Measurements from ENCODE around the gene ZSWIM1.
"Not testable (repeated sequence)": the region's sequence is repeated elsewhere in the genome, so short reads cannot be mapped to it uniquely, and the experiment has no call there.

Gene ZSWIM1

GRCh38 chr20:45890077-45890984, 9.3 kb downstream of the ZSWIM1 start:
- DNase-seq (ENCODE audit: low spot score), result peak; percentile 78

- DNase-seq (ENCODE audit: low spot score), result peak; percentile 94
Measured at GRCh38 chr20:45890985-45891983, 10.3 kb downstream of the ZSWIM1 start, which contains the start of the genes CTSA and NEURL2. CTSA (plus strand) TSS chr20:45891335; CDS start chr20:45891569, 234 bp downstream. NEURL2 (minus strand) TSS chr20:45891208; CDS start chr20:45890991, 217 bp downstream.

- DNase-seq (ENCODE audit: low spot score), result peak; percentile 68
Measured at GRCh38 chr20:45892049-45892825, 11.2 kb downstream of the ZSWIM1 start.

GRCh38 chr20:45892828-45893500, 11.9 kb downstream of the ZSWIM1 start:
- no peak for DNase-seq (ENCODE audit: low spot score)

- DNase-seq (ENCODE audit: low spot score), result no peak
Measured at GRCh38 chr20:45893831-45894230, 12.8 kb downstream of the ZSWIM1 start.

- DNase-seq (ENCODE audit: low spot score), result no peak
Measured at GRCh38 chr20:45894797-45895196, 13.8 kb downstream of the ZSWIM1 start.

GRCh38 chr20:45896641-45897161, 15.7 kb downstream of the ZSWIM1 start:
- DNase-seq (ENCODE audit: low spot score), result no peak

GRCh38 chr20:45897289-45897688, 16.3 kb downstream of the ZSWIM1 start:
- no peak for DNase-seq (ENCODE audit: low spot score)

GRCh38 chr20:45897692-45898091, 16.7 kb downstream of the ZSWIM1 start:
- no peak for DNase-seq (ENCODE audit: low spot score)

GRCh38 chr20:45898285-45898684, 17.3 kb downstream of the ZSWIM1 start:
- DNase-seq (ENCODE audit: low spot score), result no peak

- no peak for DNase-seq (ENCODE audit: low spot score)
Measured at GRCh38 chr20:45899046-45899835, 18.2 kb downstream of the ZSWIM1 start.

- DNase-seq (ENCODE audit: low spot score), result not testable (repeated sequence)
Measured at GRCh38 chr20:45901332-45901731, 20.3 kb downstream of the ZSWIM1 start.

- no peak for DNase-seq (ENCODE audit: low spot score)
Measured at GRCh38 chr20:45902199-45902701, 21.2 kb downstream of the ZSWIM1 start.

GRCh38 chr20:45904583-45905504, 23.8 kb downstream of the ZSWIM1 start:
- no peak for DNase-seq (ENCODE audit: low spot score)

- no peak for DNase-seq (ENCODE audit: low spot score)
Measured at GRCh38 chr20:45905505-45906079, 24.6 kb downstream of the ZSWIM1 start.

- no peak for DNase-seq (ENCODE audit: low spot score)
Measured at GRCh38 chr20:45907219-45907948, 26.4 kb downstream of the ZSWIM1 start.

- no peak for DNase-seq (ENCODE audit: low spot score)
Measured at GRCh38 chr20:45908084-45908483, 27.1 kb downstream of the ZSWIM1 start.

Data from D341Med (cell line).